ENCODE data around the gene ARID4B. TPM values are rescaled to one million over a fixed set of nuclear protein-coding genes. Genes with fewer than 3 reads are reported as not detected.
A peak's percentile ranks its signal among the peaks of the same experiment; 100 is the strongest.
"Not testable (repeated sequence)": the region's sequence is repeated elsewhere in the genome, so short reads cannot be mapped to it uniquely, and the experiment has no call there.

The ARID4B gene
- total RNA-seq, 4 donors from 2014 or later = 15.2 to 99.7 (median 30.8) TPM

- no peak for DNase-seq
- Histone ChIP-seq H3K4me1 (peaks cover 10 to 69% (median 28%) of the 10 kb centered on the region in 3 donors), H3K36me3 (peaks cover 0 to 29% (median 0%) of the 10 kb centered on the region in 3 donors), H3K4me3 (no peak overlapping the region), H3K27me3 (no peaks in the 10 kb centered on the region), H3K27ac (no peak overlapping the region), H3K9me3 (no peaks in the 10 kb centered on the region)
- intact Hi-C loops (cut with DNase I) = no loop called here
- TF ChIP-seq POLR2A (IDR thresholded peaks at IDR 0.05) (no peak), CTCF (IDR thresholded peaks at IDR 0.05) (no peak)
- whole genome bisulfite sequencing, 2 donors = 93 to 96% methylated on average over 4 of the region's 4 CpGs
Measured at GRCh38 chr1:235315735-235316134, 12.2 kb downstream of the ARID4B start.

- WGBS, 2 donors = 93 to 95% methylated on average over 5 of the region's 5 CpGs
- no peak for TF ChIP-seq POLR2A (IDR thresholded peaks at IDR 0.05)
- TF ChIP-seq CTCF (IDR thresholded peaks at IDR 0.05) = no peak
- peaks cover 0 to 29% (median 0%) of the 10 kb centered on the region in 3 donors for H3K36me3 ChIP-seq
- no peak overlapping the region for H3K4me3 ChIP-seq
- no peaks in the 10 kb centered on the region for H3K9me3 ChIP-seq
- no peak for DNase-seq
- intact Hi-C loops (cut with DNase I) = no loop called here
- no peaks in the 10 kb centered on the region for H3K27me3 ChIP-seq
- H3K4me1 ChIP-seq = peaks cover 10 to 69% (median 28%) of the 10 kb centered on the region in 3 donors
- no peak overlapping the region for H3K27ac ChIP-seq
Measured at GRCh38 chr1:235315173-235315572, 12.8 kb downstream of the ARID4B start.

GRCh38 chr1:235313931-235314678 lies 13.9 kb downstream of the ARID4B start:
- Histone ChIP-seq H3K27ac (peak overlapping the region in 3 of 4 donors; percentile 44 to 73 (median 59)), H3K4me1 (peaks cover 10 to 70% (median 28%) of the 10 kb centered on the region in 3 donors), H3K4me3 (peak overlapping the region in 1 of 4 donors; percentile 16), H3K27me3 (no peaks in the 10 kb centered on the region), H3K9me3 (no peaks in the 10 kb centered on the region), H3K36me3 (peaks cover 0 to 20% (median 0%) of the 10 kb centered on the region in 3 donors)
- DNase-seq = no peak
- WGBS, 2 donors = 32 to 43% methylated on average over 4 of the region's 4 CpGs
- TF ChIP-seq POLR2A (IDR thresholded peaks at IDR 0.05) (no peak), CTCF (IDR thresholded peaks at IDR 0.05) (no peak)
- intact Hi-C loops (cut with DNase I) = no loop called here

- H3K9me3 ChIP-seq = no peaks in the 10 kb centered on the region
- H3K27me3 ChIP-seq = no peaks in the 10 kb centered on the region
- H3K4me3 ChIP-seq = no peak overlapping the region
- peaks cover 10 to 70% (median 28%) of the 10 kb centered on the region in 3 donors for H3K4me1 ChIP-seq
- no peak for DNase-seq
- intact Hi-C loops (cut with DNase I) = no loop called here
- TF ChIP-seq CTCF (IDR thresholded peaks at IDR 0.05) (no peak), POLR2A (IDR thresholded peaks at IDR 0.05) (no peak)
- WGBS, 2 donors = 40 to 44% methylated on average over 6 of the region's 6 CpGs
- H3K27ac ChIP-seq = peak overlapping the region in 3 of 4 donors; percentile 44 to 73 (median 59)
- peaks cover 0 to 11% (median 0%) of the 10 kb centered on the region in 3 donors for H3K36me3 ChIP-seq
Measured at GRCh38 chr1:235313262-235313661, 14.7 kb downstream of the ARID4B start.

- DNase-seq; H3K36me3 ChIP-seq; H3K9me3 ChIP-seq; H3K4me3 ChIP-seq; H3K27ac ChIP-seq; H3K27me3 ChIP-seq; intact Hi-C loops (cut with DNase I): not testable (repeated sequence)
- no CpG with 5 or more reads among the region's 32 CpGs for WGBS, 2 donors
- peaks cover 10 to 80% (median 31%) of the 10 kb centered on the region in 3 donors for H3K4me1 ChIP-seq
Measured at GRCh38 chr1:235309206-235309605, 18.8 kb downstream of the ARID4B start.
